ENCODE data around the gene HPSE2.

DNA sequence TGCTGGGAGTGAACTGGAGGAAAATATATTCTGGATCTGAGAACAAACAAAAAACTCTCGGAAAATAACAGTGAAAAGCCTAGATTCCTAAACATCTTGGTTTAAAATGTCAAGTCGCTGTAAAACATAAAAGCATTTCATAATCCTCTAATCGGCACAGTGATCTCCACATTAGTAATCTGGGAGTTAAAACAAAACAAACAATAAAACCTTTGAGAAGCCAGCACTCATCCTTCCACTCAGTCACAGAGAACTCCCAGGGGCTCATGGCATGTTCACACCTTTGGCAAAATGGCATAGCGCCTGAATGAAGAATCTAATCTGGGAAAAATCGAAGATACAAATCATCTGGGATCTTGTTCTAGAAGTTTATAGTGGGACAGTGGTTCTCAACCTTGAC is 764.8 kb downstream of the HPSE2 start:
- TF ChIP-seq, protein P1, sequence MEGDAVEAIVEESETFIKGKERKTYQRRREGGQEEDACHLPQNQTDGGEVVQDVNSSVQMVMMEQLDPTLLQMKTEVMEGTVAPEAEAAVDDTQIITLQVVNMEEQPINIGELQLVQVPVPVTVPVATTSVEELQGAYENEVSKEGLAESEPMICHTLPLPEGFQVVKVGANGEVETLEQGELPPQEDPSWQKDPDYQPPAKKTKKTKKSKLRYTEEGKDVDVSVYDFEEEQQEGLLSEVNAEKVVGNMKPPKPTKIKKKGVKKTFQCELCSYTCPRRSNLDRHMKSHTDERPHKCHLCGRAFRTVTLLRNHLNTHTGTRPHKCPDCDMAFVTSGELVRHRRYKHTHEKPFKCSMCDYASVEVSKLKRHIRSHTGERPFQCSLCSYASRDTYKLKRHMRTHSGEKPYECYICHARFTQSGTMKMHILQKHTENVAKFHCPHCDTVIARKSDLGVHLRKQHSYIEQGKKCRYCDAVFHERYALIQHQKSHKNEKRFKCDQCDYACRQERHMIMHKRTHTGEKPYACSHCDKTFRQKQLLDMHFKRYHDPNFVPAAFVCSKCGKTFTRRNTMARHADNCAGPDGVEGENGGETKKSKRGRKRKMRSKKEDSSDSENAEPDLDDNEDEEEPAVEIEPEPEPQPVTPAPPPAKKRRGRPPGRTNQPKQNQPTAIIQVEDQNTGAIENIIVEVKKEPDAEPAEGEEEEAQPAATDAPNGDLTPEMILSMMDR (IDR thresholded peaks at IDR 0.05; ENCODE audit: low read depth, low read length) = no peak
- no peak for TF ChIP-seq EZH2phosphoT487 (IDR thresholded peaks at IDR 0.05; ENCODE audit: low read depth)
